LNCaP clone FGC (cell line): Measurements from ENCODE around the gene MCHR2.
A peak's percentile ranks its signal among the peaks of the same experiment; 100 is the strongest.
"Not testable (repeated sequence)": the region's sequence is repeated elsewhere in the genome, so short reads cannot be mapped to it uniquely, and the experiment has no call there.

Experiments used
- DNase-seq: peaks from one replicate; pipeline ENCODE4 v3.0.0-alpha.2; 2011; ENCODE audit warnings: low read depth
- H3K4me3 ChIP-seq: 2 replicates; pipeline ENCODE4 v1.5.1; 2011; ENCODE audit warnings: mild to moderate bottlenecking, low read depth, low read length, control low read depth
- CTCF ChIP-seq: IDR thresholded peaks from 2 replicates; pipeline ENCODE4 v1.5.1; 2012; ENCODE audit warnings: mild to moderate bottlenecking; ENCODE audit not compliant: control insufficient read depth, insufficient read depth; ENCODE audit errors: extremely low read depth

Gene MCHR2

GRCh38 chr6:99993533-99994251, at the start of gene MCHR2:
MCHR2 (minus strand) TSS chr6:99994223; CDS start chr6:99956147, 38,076 bp downstream.
- no peak for TF ChIP-seq CTCF
- no peak for DNase-seq
- no peak within 1 kb of the TSS for H3K4me3 ChIP-seq

GRCh38 chr6:100038546-100038945, 44.5 kb upstream of the MCHR2 start:
- not testable (repeated sequence) for DNase-seq, H3K4me3 ChIP-seq

- no peak for TF ChIP-seq CTCF
- no peak overlapping the region for H3K4me3 ChIP-seq
- no peak for DNase-seq
Measured at GRCh38 chr6:100035873-100036653, 42.0 kb upstream of the MCHR2 start.

- no peak for DNase-seq
- no peak overlapping the region for H3K4me3 ChIP-seq
- TF ChIP-seq CTCF = no peak
Measured at GRCh38 chr6:100023798-100024197, 29.8 kb upstream of the MCHR2 start.

- no peak for DNase-seq
- no peak overlapping the region for H3K4me3 ChIP-seq
Measured at GRCh38 chr6:100022847-100023246, 28.8 kb upstream of the MCHR2 start.

GRCh38 chr6:100008857-100009256, 14.8 kb upstream of the MCHR2 start:
- no peak overlapping the region for H3K4me3 ChIP-seq
- no peak for DNase-seq
- TF ChIP-seq CTCF = no peak

More at GRCh38 chr6:100022847-100023246, 28.8 kb upstream of the MCHR2 start:
- no peak for TF ChIP-seq CTCF

- H3K4me3 ChIP-seq = no peak overlapping the region
- TF ChIP-seq CTCF = peak; percentile 93
- DNase-seq = no peak
Measured at GRCh38 chr6:100001915-100002388, 7.9 kb upstream of the MCHR2 start.
